HepG2 (cell line): ENCODE data around the gene CEACAM8. TPM values are rescaled to one million over a fixed set of nuclear protein-coding genes. Genes with fewer than 3 reads are reported as not detected.

Experiments
- ATAC-seq: fragments of 200-7000 bp; cut with Tn5 transposase; 3 replicates; pipeline ENCODE4 v1.9.1; 2020; ENCODE audit warnings: mild to moderate bottlenecking, moderate library complexity
- BruUV-seq: library from RNA; stranded (reverse); fragments of 400-500 nt; replicated peaks from 2 replicates; lab custom pipeline; 2021; lab: Mats Ljungman, UMichigan
- CTCF ChIA-PET: fragments of 300-600 bp; formaldehyde crosslinking; extraction: SDS; loops from one replicate; lab custom pipeline; 2021; ENCODE audit warnings: low total read pairs, inconsistent platforms, low intra/inter-chr PET ratio; lab: Yijun Ruan, JAX
- POLR2A ChIA-PET: fragments of 350-600 bp; sonication (Branson Sonifier 250); formaldehyde crosslinking; loops from one replicate; lab custom pipeline; 2020; ENCODE audit warnings: antibody characterized with exemption, inconsistent platforms; lab: Yijun Ruan, JAX
- DNase-seq: peaks from one replicate; pipeline ENCODE4 v3.0.0-alpha.2; 2015; ENCODE audit warnings: low spot score
- FAIRE-seq: peaks from 3 replicates; lab custom pipeline; 2011; peaks lifted over from hg19 to GRCh38; lab: Jason Lieb, UNC
- H2AFZ ChIP-seq: one replicate; pipeline ENCODE4 v1.6.1; 2011; ENCODE audit warnings: low read length, inconsistent platforms
- H3K27ac ChIP-seq: fragments of 300-600 bp; 3 replicates; pipeline ENCODE4 v1.8.0; 2011; ENCODE audit warnings: mixed run types, mild to moderate bottlenecking, mixed read lengths, low read length, inconsistent platforms; ENCODE audit not compliant: insufficient read depth; ENCODE audit errors: extremely low read length
- H3K27me3 ChIP-seq, 2 experiments: fragments of 200-600 bp in 1 of 2; 2 replicates in 1 of 2; 3 replicates in 1 of 2; pipeline versions ENCODE4 v1.6.0 to v1.8.0; 2011; ENCODE audit warnings: low read length in 2 of 2, mild to moderate bottlenecking in 2 of 2, moderate library complexity in 2 of 2, inconsistent platforms in 1 of 2; ENCODE audit not compliant: insufficient read depth in 2 of 2, control insufficient read depth in 1 of 2
- H3K36me3 ChIP-seq, 2 experiments: fragments of 200-600 bp in 1 of 2; replicated peaks in 1 of 2; 2 replicates in 1 of 2; 3 replicates in 1 of 2; pipeline versions ENCODE4 v1.5.1 to v1.8.0; 2011; ENCODE audit warnings: low read length in 2 of 2, inconsistent platforms in 1 of 2; ENCODE audit not compliant: insufficient read depth in 2 of 2, control insufficient read depth in 1 of 2
- H3K4me1 ChIP-seq: 2 replicates; pipeline ENCODE4 v1.5.1; 2012; ENCODE audit warnings: low read length, inconsistent platforms; ENCODE audit not compliant: insufficient read depth
- H3K4me2 ChIP-seq: 2 replicates; pipeline ENCODE4 v1.6.0; 2011; ENCODE audit warnings: low read depth, low read length, inconsistent platforms
- H3K4me3 ChIP-seq, 3 experiments: fragments of 200-600 bp in 1 of 3; sonication (generic), shearing (Covaris generic) in 1 of 3; replicated peaks in 1 of 3; 2 replicates each; pipeline ENCODE4 v1.5.1; 2011 to 2016; ENCODE audit warnings: low read length in 3 of 3, inconsistent platforms in 2 of 3, low read depth in 2 of 3, mild to moderate bottlenecking in 2 of 3, control low read depth in 1 of 3, mixed read lengths in 1 of 3; ENCODE audit not compliant: insufficient read depth in 1 of 3
- H3K79me2 ChIP-seq: one replicate; pipeline ENCODE4 v1.6.1; 2011; ENCODE audit warnings: low read length, inconsistent platforms; ENCODE audit not compliant: insufficient read depth
- H3K9ac ChIP-seq: 2 replicates; pipeline ENCODE4 v1.6.0; 2011; ENCODE audit warnings: mild to moderate bottlenecking, low read depth, low read length, inconsistent platforms; ENCODE audit not compliant: insufficient read depth
- H3K9me3 ChIP-seq: 2 replicates; pipeline ENCODE4 v1.5.1; 2012; ENCODE audit warnings: mild to moderate bottlenecking, low read length
- H4K20me1 ChIP-seq: 2 replicates; pipeline ENCODE4 v1.6.0; 2011; ENCODE audit warnings: inconsistent platforms, mild to moderate bottlenecking, low read length, moderate library complexity; ENCODE audit not compliant: insufficient read depth
- FOXO1 ChIP-seq: sonication (generic); formaldehyde crosslinking; IDR thresholded peaks from 2 replicates; pipeline ENCODE4 v1.4.0; 2020; ENCODE audit warnings: missing genetic modification reagents
- PHB2 ChIP-seq: fragments of 450-650 bp; IDR thresholded peaks from 2 replicates; pipeline ENCODE4 v1.6.1; 2018; ENCODE audit not compliant: partially characterized antibody
- PREB ChIP-seq: sonication (generic); formaldehyde crosslinking; IDR thresholded peaks from 2 replicates; pipeline ENCODE4 v1.4.0; 2020; ENCODE audit warnings: missing genetic modification reagents
- SMAD9 ChIP-seq: sonication (generic); formaldehyde crosslinking; IDR thresholded peaks from 2 replicates; pipeline ENCODE4 v1.5.1; 2020; ENCODE audit warnings: mild to moderate bottlenecking, missing genetic modification reagents
- SYNCRIP ChIP-seq: fragments of 200-400 bp; formaldehyde crosslinking; IDR thresholded peaks from 2 replicates; pipeline ENCODE4 v1.6.1; 2018; ENCODE audit warnings: mild to moderate bottlenecking, low read depth, low read length; ENCODE audit not compliant: insufficient read depth
- ZNF142 ChIP-seq: sonication (generic); formaldehyde crosslinking; IDR thresholded peaks from 2 replicates; pipeline ENCODE4 v1.4.0; 2020; ENCODE audit warnings: missing genetic modification reagents
- ZNF564 ChIP-seq: sonication (generic); formaldehyde crosslinking; IDR thresholded peaks from 2 replicates; pipeline ENCODE4 v1.8.1; 2023; ENCODE audit warnings: mild to moderate bottlenecking, missing genetic modification reagents
- ZNF691 ChIP-seq: sonication (generic); formaldehyde crosslinking; IDR thresholded peaks from 2 replicates; pipeline ENCODE4 v1.4.0; 2020; ENCODE audit warnings: missing genetic modification reagents, low read depth, mild to moderate bottlenecking, borderline replicate concordance
- ZNF780A ChIP-seq: sonication (generic); formaldehyde crosslinking; IDR thresholded peaks from 2 replicates; pipeline ENCODE4 v1.8.0; 2022; ENCODE audit warnings: mild to moderate bottlenecking, missing genetic modification reagents, moderate library complexity
- WGBS: methylation state at CpG from one replicate; pipeline ENCODE4 v1.1.6; 2017; ENCODE audit warnings: low lambda C conversion rate; 5-methylcytosine and 5-hydroxymethylcytosine counted together
- in situ Hi-C: cut with HindIII; loops from 2 replicates; pipeline ENCODE4 v1.10.0; 2017; ENCODE audit warnings: low pct_unique_long_range_greater_than_20kb; ENCODE audit not compliant: extremely low pct_ligation_motif_present
- intact Hi-C: fragments of 100-400 bp; cut with micrococcal nuclease; formaldehyde crosslinking; loops from one replicate; pipeline ENCODE4 v1.10.0; 2022; ENCODE audit not compliant: unreplicated experiment
- polyA plus RNA-seq, 8 experiments: library from polyadenylated mRNA; depleted of rRNA in 3 of 8; stranded (reverse) in 7 of 8; unstranded in 1 of 8; fragments of >200 nt; fragmentation: Illumina TruSeq in 4 of 8; extraction: Trizol in 4 of 8; gene quantifications; 2 replicates each; pipeline versions ENCODE4 v1.2.1 to v1.2.3, GENCODE V29; 2011 to 2016; ENCODE audit warnings: low read depth in 4 of 8, missing spikeins in 1 of 8, mixed read lengths in 1 of 8; ENCODE audit not compliant: insufficient read depth in 1 of 8
- total RNA-seq, 5 experiments: library from RNA; depleted of rRNA; stranded (reverse); fragments of >200 nt; fragmentation: Illumina TruSeq; extraction: Trizol; gene quantifications; 2 replicates each; pipeline ENCODE4 v1.2.3, GENCODE V29; 2016; ENCODE audit warnings: low read depth in 1 of 5
- TF ChIP-seq, protein P1 (sequence below): sonication (generic); formaldehyde crosslinking; IDR thresholded peaks from 2 replicates; pipeline ENCODE4 v1.5.0; 2020; ENCODE audit warnings: mild to moderate bottlenecking, missing genetic modification reagents, moderate library complexity

The CEACAM8 gene
- total and polyA plus RNA-seq, 2 of the 13 experiments (the other 11 are each of a cell fraction or from before 2014, with no cell fraction given): not detected

DNA sequence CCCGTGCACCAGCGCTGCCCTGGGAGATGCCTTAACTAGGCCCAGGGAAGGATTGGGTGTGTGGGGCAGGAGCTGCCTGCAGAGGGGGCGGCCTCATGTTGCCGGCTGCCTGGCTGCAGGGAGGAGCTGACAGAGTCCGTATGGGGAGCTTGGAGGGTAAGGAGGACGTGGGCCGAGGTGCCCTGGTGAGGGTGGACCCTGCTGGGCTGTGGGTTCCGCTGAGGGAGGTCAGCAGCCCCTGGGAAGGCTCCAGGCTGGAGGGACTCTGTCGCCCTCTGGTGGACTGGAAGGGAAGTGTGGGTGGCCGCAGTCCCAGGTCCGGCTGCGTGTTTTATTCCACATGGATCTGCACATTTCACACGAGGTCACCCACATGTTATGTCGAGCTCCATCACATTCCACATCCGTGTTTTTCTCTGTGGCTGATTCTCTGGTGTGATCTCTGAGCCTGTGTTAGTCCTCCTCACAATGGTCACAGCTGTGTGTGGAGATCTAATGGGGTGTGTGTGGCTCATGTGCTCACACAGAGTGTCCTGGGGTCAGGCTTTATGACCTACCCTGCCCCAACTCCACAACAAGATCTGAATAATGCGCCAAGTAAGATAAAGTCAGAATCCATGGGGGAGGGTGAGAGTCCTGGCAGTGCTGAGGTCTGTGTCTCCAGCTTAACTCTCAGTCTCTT lies 1.8 kb upstream of the CEACAM8 start (continued):
- TF ChIP-seq PREB (CRISPR knock-in tag) (no peak), ZNF564 (CRISPR knock-in tag) (no peak), FOXO1 (CRISPR knock-in tag) (no peak)
- TF ChIP-seq, protein P1, sequence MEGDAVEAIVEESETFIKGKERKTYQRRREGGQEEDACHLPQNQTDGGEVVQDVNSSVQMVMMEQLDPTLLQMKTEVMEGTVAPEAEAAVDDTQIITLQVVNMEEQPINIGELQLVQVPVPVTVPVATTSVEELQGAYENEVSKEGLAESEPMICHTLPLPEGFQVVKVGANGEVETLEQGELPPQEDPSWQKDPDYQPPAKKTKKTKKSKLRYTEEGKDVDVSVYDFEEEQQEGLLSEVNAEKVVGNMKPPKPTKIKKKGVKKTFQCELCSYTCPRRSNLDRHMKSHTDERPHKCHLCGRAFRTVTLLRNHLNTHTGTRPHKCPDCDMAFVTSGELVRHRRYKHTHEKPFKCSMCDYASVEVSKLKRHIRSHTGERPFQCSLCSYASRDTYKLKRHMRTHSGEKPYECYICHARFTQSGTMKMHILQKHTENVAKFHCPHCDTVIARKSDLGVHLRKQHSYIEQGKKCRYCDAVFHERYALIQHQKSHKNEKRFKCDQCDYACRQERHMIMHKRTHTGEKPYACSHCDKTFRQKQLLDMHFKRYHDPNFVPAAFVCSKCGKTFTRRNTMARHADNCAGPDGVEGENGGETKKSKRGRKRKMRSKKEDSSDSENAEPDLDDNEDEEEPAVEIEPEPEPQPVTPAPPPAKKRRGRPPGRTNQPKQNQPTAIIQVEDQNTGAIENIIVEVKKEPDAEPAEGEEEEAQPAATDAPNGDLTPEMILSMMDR (CRISPR knock-in tag): peak; percentile 94
- TF ChIP-seq, all 625 proteins: peak for 15

DNA sequence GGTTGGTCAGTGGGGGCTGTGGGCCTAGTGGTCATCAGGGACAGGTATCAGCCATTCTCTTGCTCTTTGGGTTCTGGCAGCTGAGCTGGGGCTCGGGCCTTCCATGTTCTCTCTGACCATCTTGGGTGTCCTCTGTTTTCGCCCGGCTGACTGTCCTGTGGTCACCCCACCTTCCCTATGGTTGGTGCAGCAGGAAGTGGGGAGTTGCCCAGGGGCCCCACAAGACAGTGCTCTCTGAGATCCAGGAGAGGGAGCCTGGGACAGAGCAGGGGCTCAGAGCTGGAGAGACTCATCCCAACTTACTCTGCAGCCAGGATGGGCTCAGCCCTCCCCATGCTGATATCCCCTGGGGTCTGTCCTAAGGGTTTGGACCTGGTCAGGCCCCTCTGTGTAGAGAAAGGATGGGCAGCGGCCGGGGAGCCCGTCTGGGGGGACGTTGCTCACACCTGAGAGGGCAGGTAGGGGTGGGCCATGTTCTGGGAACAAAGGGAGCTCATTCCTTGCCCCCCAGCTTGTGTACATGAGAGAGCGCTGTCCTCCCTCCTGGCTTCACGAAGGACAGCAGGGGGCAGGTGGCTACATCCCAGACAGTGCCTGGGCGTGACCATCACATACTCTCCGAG lies 937 bp upstream of the CEACAM8 start:
- no peak overlapping the region for H2AFZ ChIP-seq
- DNase-seq: no peak
- CTCF ChIA-PET: interaction anchor here (1.1 to 1.7 kb wide), 2 partner anchors 11 to 28 kb away, joined by 4 to 5 read pairs; no protein-coding TSS in a partner anchor
- FAIRE-seq: no peak
- H3K27ac ChIP-seq: no peak overlapping the region
- H3K9ac ChIP-seq: no peak overlapping the region
- POLR2A ChIA-PET: no interaction called here
- 29% methylated on average over 4 of the region's 11 CpGs for WGBS
- peak; percentile 27; the same call in 2 of the 3 replicates for ATAC-seq
- BruUV-seq: no TSS peak
- no peaks in the 10 kb centered on the region for H3K9me3 ChIP-seq
- no peak overlapping the region for H3K4me3 ChIP-seq
- no peaks in the 10 kb centered on the region for H3K36me3 ChIP-seq
- no peaks in the 10 kb centered on the region for H3K79me2 ChIP-seq
- no peaks in the 10 kb centered on the region for H3K4me1 ChIP-seq
- intact Hi-C loops: loop anchor here (1.0 kb wide), 2 partner anchors 28 to 32 kb away; no protein-coding TSS in a partner anchor
- no peaks in the 10 kb centered on the region for H4K20me1 ChIP-seq
- H3K4me2 ChIP-seq: no peak overlapping the region
- peaks cover 0 to 9% of the 10 kb centered on the region in 2 experiments; a peak in 2 of 5 replicates for H3K27me3 ChIP-seq
- in situ Hi-C loops: no loop called here
- TF ChIP-seq PHB2 (no peak), ZNF780A (CRISPR knock-in tag) (no peak), SYNCRIP (no peak), ZNF142 (CRISPR knock-in tag) (no peak), SMAD9 (no peak), ZNF691 (CRISPR knock-in tag) (no peak)
